GM23338 (cell line): ENCODE measurements around the gene RNASET2. TPM values are rescaled to one million over a fixed set of nuclear protein-coding genes. Genes with fewer than 3 reads are reported as not detected.

ENCODE experiments used
- ATAC-seq: fragments of 200-7000 bp; cut with Tn5 transposase; 3 replicates; pipeline ENCODE4 v1.9.1; 2020
- DNase-seq: peaks from one replicate; pipeline ENCODE4 v3.0.0-alpha.2; 2015; ENCODE audit warnings: low spot score
- H2AFZ ChIP-seq: fragments of 200-600 bp; sonication (generic); 2 replicates; pipeline ENCODE4 v1.8.0; 2016; ENCODE audit warnings: antibody characterized with exemption, mild to moderate bottlenecking, moderate library complexity
- H3F3A ChIP-seq: fragments of 200-600 bp; sonication (generic); replicated peaks from 2 replicates; pipeline ENCODE4 v1.8.0; 2017; ENCODE audit warnings: antibody characterized with exemption, mixed run types, low read depth
- H3K27ac ChIP-seq: fragments of 200-600 bp; sonication (generic); 2 replicates; pipeline ENCODE4 v1.6.1; 2016; ENCODE audit warnings: low read depth
- H3K27me3 ChIP-seq: fragments of 200-600 bp; sonication (generic); 2 replicates; pipeline ENCODE4 v1.8.0; 2016; ENCODE audit warnings: mild to moderate bottlenecking, mixed run types, moderate library complexity; ENCODE audit not compliant: insufficient read depth
- H3K36me3 ChIP-seq: fragments of 200-600 bp; sonication (generic); 2 replicates; pipeline ENCODE4 v1.8.0; 2016; ENCODE audit warnings: mild to moderate bottlenecking; ENCODE audit not compliant: insufficient read depth
- H3K4me1 ChIP-seq: fragments of 200-600 bp; sonication (generic); 2 replicates; pipeline ENCODE4 v1.8.0; 2016; ENCODE audit warnings: mild to moderate bottlenecking, moderate library complexity; ENCODE audit not compliant: insufficient read depth
- H3K4me2 ChIP-seq: fragments of 200-600 bp; sonication (generic); 2 replicates; pipeline ENCODE4 v1.7.1; 2017; ENCODE audit warnings: mixed run types
- H3K4me3 ChIP-seq: fragments of 200-600 bp; sonication (generic); 2 replicates; pipeline ENCODE4 v1.6.1; 2016; ENCODE audit warnings: mixed run types
- H3K79me2 ChIP-seq: fragments of 200-600 bp; sonication (generic); replicated peaks from 2 replicates; pipeline ENCODE4 v1.8.0; 2017; ENCODE audit warnings: mild to moderate bottlenecking; ENCODE audit not compliant: insufficient read depth
- H3K9me2 ChIP-seq: fragments of 200-600 bp; sonication (generic); 2 replicates; pipeline ENCODE4 v1.8.0; 2017; ENCODE audit not compliant: insufficient read depth
- H4K20me1 ChIP-seq: fragments of 200-600 bp; sonication (generic); replicated peaks from 2 replicates; pipeline ENCODE4 v1.8.0; 2017; ENCODE audit warnings: mild to moderate bottlenecking; ENCODE audit not compliant: insufficient read depth
- H3K27ac Mint-ChIP-seq: 2 replicates; pipeline ENCODE4 v1.8.0; 2020; ENCODE audit warnings: inconsistent platforms, mild to moderate bottlenecking, moderate library complexity, mixed read lengths
- H3K27me3 Mint-ChIP-seq: 3 replicates; pipeline ENCODE4 v1.8.0; 2022; ENCODE audit warnings: low read depth, mild to moderate bottlenecking, moderate library complexity, mixed read lengths, inconsistent platforms; ENCODE audit not compliant: insufficient read depth, poor library complexity
- H3K36me3 Mint-ChIP-seq: 3 replicates; pipeline ENCODE4 v1.8.0; 2021; ENCODE audit warnings: low read depth, mild to moderate bottlenecking, inconsistent platforms, moderate library complexity, mixed read lengths
- H3K4me1 Mint-ChIP-seq: 3 replicates; pipeline ENCODE4 v1.8.0; 2020; ENCODE audit warnings: mild to moderate bottlenecking, inconsistent platforms, mixed read lengths
- H3K4me3 Mint-ChIP-seq: 3 replicates; pipeline ENCODE4 v1.8.0; 2021; ENCODE audit warnings: moderate library complexity, mild to moderate bottlenecking, inconsistent platforms, mixed read lengths
- H3K9me3 Mint-ChIP-seq: 3 replicates; pipeline ENCODE4 v1.8.0; 2020; ENCODE audit warnings: moderate library complexity, mild to moderate bottlenecking, inconsistent platforms, mixed read lengths
- CREB1 ChIP-seq: fragments of 250-450 bp; sonication (Bioruptor Pico); IDR thresholded peaks from 2 replicates; pipeline ENCODE4 v1.5.0; 2020; ENCODE audit warnings: low read depth, mild to moderate bottlenecking, moderate library complexity
- EZH2 ChIP-seq: fragments of 200-600 bp; sonication (generic); IDR thresholded peaks from one replicate; pipeline ENCODE4 v1.8.0; 2017; ENCODE audit warnings: antibody characterized with exemption, mild to moderate bottlenecking, low read depth; ENCODE audit not compliant: unreplicated experiment
- EZH2phosphoT487 ChIP-seq: fragments of 200-600 bp; sonication (generic); IDR thresholded peaks from one replicate; pipeline ENCODE4 v1.8.1; 2018; ENCODE audit warnings: antibody characterized with exemption; ENCODE audit not compliant: unreplicated experiment
- JUNB ChIP-seq: IDR thresholded peaks from one replicate; pipeline ENCODE4 v1.6.1; 2016; ENCODE audit warnings: antibody characterized with exemption; ENCODE audit not compliant: unreplicated experiment
- NANOG ChIP-seq: IDR thresholded peaks from 2 replicates; pipeline ENCODE4 v1.6.1; 2016; ENCODE audit warnings: antibody characterized with exemption, borderline replicate concordance
- POLR2AphosphoS5 ChIP-seq: IDR thresholded peaks from 2 replicates; pipeline ENCODE4 v1.6.1; 2016; ENCODE audit warnings: antibody characterized with exemption, low read depth
- STAT1 ChIP-seq: IDR thresholded peaks from one replicate; pipeline ENCODE4 v1.6.1; 2016; ENCODE audit warnings: antibody characterized with exemption; ENCODE audit not compliant: unreplicated experiment
- ZNF114 ChIP-seq: fragments of 250-450 bp; sonication (Bioruptor Pico); IDR thresholded peaks from 2 replicates; pipeline ENCODE4 v1.5.0; 2020; ENCODE audit warnings: mild to moderate bottlenecking, moderate library complexity
- ZNF331 ChIP-seq: fragments of 250-450 bp; sonication (Bioruptor Pico); IDR thresholded peaks from 2 replicates; pipeline ENCODE4 v1.5.0; 2020; ENCODE audit warnings: low read depth, mild to moderate bottlenecking, moderate library complexity
- polyA plus RNA-seq: library from polyadenylated mRNA; unstranded; fragments of >200 nt; fragmentation: Nextera tagmentation; extraction: Ambion mirVana; gene quantifications from 2 replicates; pipeline ENCODE4 v1.2.1, GENCODE V29; 2016
- total RNA-seq: library from RNA; depleted of rRNA; stranded (reverse); fragments of >200 nt; shearing (Covaris generic); gene quantifications from 2 replicates; pipeline ENCODE4 v1.2.3, GENCODE V29; 2014
- TF ChIP-seq, protein P1 (sequence below), 2 experiments: fragments of 200-600 bp in 1 of 2; sonication (generic) in 1 of 2; conservative IDR thresholded peaks; 2 replicates each; pipeline versions ENCODE4 v1.5.1 to v1.6.1; 2016 to 2017; ENCODE audit warnings: antibody characterized with exemption in 2 of 2, low read depth in 2 of 2, mild to moderate bottlenecking in 2 of 2, moderate library complexity in 1 of 2
- TF ChIP-seq, protein P2 (sequence below): IDR thresholded peaks from one replicate; pipeline ENCODE4 v1.6.1; 2018; ENCODE audit warnings: antibody characterized with exemption; ENCODE audit not compliant: unreplicated experiment
- TF ChIP-seq, protein P3 (sequence below): fragments of 250-450 bp; sonication (Bioruptor Pico); IDR thresholded peaks from 2 replicates; pipeline ENCODE4 v1.5.0; 2020; ENCODE audit warnings: mild to moderate bottlenecking, moderate library complexity
- TF ChIP-seq, protein P4 (sequence below): IDR thresholded peaks from 2 replicates; pipeline ENCODE4 v1.6.1; 2016; ENCODE audit warnings: antibody characterized with exemption

RNASET2 gene
- total and polyA plus RNA-seq, 2 experiments from 2014 or later = 40.5 to 62.8 TPM

DNA sequence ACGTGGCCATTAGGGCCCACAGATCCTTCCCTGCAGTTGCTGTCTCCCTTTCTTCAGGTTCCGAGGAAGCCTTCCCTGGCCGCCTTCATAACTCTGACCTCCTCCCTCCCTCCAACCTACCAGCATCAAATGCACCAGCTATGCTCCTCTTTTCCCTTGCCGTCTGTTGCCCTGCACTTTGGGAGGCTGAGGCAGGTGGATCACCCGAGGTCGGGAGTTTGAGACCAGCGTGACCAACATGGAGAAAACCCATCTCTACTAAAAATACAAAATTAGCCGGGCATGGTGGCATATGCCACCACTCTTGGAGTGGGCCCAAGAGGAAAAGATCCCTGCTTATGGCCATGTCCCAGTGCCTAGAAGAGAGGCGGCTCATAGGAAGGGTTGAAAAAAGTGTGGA is 31.8 kb downstream of the RNASET2 start:
- ATAC-seq = no peak
- H3K4me3 Mint-ChIP-seq = no peak overlapping the region
- H3K79me2 ChIP-seq = no peaks in the 10 kb centered on the region
- H3K4me1 Mint-ChIP-seq = 0 out of 3 replicates have a peak, but pooled peaks cover 3% of the 10 kb centered on the region
- peaks cover 5% of the 10 kb centered on the region for H3K27me3 Mint-ChIP-seq
- H3K27ac Mint-ChIP-seq = no peak overlapping the region
- H3K36me3 Mint-ChIP-seq = no peaks in the 10 kb centered on the region; the same call in 2 of the 3 replicates
- no peak overlapping the region for H3K4me3 ChIP-seq
- H3F3A ChIP-seq = no peaks in the 10 kb centered on the region
- DNase-seq = no peak
- no peak overlapping the region for H3K4me2 ChIP-seq
- H3K4me1 ChIP-seq = no peaks in the 10 kb centered on the region
- H3K36me3 ChIP-seq = no peaks in the 10 kb centered on the region
- no peak for TF ChIP-seq EZH2phosphoT487
- TF ChIP-seq STAT1 = no peak
- no peak for TF ChIP-seq ZNF114 (CRISPR knock-in tag)
- TF ChIP-seq, protein P1, sequence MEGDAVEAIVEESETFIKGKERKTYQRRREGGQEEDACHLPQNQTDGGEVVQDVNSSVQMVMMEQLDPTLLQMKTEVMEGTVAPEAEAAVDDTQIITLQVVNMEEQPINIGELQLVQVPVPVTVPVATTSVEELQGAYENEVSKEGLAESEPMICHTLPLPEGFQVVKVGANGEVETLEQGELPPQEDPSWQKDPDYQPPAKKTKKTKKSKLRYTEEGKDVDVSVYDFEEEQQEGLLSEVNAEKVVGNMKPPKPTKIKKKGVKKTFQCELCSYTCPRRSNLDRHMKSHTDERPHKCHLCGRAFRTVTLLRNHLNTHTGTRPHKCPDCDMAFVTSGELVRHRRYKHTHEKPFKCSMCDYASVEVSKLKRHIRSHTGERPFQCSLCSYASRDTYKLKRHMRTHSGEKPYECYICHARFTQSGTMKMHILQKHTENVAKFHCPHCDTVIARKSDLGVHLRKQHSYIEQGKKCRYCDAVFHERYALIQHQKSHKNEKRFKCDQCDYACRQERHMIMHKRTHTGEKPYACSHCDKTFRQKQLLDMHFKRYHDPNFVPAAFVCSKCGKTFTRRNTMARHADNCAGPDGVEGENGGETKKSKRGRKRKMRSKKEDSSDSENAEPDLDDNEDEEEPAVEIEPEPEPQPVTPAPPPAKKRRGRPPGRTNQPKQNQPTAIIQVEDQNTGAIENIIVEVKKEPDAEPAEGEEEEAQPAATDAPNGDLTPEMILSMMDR (conservative IDR thresholded peaks at IDR 0.05; ENCODE audit: low read depth in 2 of 2) = no peak
- TF ChIP-seq, protein P2, sequence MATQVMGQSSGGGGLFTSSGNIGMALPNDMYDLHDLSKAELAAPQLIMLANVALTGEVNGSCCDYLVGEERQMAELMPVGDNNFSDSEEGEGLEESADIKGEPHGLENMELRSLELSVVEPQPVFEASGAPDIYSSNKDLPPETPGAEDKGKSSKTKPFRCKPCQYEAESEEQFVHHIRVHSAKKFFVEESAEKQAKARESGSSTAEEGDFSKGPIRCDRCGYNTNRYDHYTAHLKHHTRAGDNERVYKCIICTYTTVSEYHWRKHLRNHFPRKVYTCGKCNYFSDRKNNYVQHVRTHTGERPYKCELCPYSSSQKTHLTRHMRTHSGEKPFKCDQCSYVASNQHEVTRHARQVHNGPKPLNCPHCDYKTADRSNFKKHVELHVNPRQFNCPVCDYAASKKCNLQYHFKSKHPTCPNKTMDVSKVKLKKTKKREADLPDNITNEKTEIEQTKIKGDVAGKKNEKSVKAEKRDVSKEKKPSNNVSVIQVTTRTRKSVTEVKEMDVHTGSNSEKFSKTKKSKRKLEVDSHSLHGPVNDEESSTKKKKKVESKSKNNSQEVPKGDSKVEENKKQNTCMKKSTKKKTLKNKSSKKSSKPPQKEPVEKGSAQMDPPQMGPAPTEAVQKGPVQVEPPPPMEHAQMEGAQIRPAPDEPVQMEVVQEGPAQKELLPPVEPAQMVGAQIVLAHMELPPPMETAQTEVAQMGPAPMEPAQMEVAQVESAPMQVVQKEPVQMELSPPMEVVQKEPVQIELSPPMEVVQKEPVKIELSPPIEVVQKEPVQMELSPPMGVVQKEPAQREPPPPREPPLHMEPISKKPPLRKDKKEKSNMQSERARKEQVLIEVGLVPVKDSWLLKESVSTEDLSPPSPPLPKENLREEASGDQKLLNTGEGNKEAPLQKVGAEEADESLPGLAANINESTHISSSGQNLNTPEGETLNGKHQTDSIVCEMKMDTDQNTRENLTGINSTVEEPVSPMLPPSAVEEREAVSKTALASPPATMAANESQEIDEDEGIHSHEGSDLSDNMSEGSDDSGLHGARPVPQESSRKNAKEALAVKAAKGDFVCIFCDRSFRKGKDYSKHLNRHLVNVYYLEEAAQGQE = no peak
- TF ChIP-seq, protein P3, sequence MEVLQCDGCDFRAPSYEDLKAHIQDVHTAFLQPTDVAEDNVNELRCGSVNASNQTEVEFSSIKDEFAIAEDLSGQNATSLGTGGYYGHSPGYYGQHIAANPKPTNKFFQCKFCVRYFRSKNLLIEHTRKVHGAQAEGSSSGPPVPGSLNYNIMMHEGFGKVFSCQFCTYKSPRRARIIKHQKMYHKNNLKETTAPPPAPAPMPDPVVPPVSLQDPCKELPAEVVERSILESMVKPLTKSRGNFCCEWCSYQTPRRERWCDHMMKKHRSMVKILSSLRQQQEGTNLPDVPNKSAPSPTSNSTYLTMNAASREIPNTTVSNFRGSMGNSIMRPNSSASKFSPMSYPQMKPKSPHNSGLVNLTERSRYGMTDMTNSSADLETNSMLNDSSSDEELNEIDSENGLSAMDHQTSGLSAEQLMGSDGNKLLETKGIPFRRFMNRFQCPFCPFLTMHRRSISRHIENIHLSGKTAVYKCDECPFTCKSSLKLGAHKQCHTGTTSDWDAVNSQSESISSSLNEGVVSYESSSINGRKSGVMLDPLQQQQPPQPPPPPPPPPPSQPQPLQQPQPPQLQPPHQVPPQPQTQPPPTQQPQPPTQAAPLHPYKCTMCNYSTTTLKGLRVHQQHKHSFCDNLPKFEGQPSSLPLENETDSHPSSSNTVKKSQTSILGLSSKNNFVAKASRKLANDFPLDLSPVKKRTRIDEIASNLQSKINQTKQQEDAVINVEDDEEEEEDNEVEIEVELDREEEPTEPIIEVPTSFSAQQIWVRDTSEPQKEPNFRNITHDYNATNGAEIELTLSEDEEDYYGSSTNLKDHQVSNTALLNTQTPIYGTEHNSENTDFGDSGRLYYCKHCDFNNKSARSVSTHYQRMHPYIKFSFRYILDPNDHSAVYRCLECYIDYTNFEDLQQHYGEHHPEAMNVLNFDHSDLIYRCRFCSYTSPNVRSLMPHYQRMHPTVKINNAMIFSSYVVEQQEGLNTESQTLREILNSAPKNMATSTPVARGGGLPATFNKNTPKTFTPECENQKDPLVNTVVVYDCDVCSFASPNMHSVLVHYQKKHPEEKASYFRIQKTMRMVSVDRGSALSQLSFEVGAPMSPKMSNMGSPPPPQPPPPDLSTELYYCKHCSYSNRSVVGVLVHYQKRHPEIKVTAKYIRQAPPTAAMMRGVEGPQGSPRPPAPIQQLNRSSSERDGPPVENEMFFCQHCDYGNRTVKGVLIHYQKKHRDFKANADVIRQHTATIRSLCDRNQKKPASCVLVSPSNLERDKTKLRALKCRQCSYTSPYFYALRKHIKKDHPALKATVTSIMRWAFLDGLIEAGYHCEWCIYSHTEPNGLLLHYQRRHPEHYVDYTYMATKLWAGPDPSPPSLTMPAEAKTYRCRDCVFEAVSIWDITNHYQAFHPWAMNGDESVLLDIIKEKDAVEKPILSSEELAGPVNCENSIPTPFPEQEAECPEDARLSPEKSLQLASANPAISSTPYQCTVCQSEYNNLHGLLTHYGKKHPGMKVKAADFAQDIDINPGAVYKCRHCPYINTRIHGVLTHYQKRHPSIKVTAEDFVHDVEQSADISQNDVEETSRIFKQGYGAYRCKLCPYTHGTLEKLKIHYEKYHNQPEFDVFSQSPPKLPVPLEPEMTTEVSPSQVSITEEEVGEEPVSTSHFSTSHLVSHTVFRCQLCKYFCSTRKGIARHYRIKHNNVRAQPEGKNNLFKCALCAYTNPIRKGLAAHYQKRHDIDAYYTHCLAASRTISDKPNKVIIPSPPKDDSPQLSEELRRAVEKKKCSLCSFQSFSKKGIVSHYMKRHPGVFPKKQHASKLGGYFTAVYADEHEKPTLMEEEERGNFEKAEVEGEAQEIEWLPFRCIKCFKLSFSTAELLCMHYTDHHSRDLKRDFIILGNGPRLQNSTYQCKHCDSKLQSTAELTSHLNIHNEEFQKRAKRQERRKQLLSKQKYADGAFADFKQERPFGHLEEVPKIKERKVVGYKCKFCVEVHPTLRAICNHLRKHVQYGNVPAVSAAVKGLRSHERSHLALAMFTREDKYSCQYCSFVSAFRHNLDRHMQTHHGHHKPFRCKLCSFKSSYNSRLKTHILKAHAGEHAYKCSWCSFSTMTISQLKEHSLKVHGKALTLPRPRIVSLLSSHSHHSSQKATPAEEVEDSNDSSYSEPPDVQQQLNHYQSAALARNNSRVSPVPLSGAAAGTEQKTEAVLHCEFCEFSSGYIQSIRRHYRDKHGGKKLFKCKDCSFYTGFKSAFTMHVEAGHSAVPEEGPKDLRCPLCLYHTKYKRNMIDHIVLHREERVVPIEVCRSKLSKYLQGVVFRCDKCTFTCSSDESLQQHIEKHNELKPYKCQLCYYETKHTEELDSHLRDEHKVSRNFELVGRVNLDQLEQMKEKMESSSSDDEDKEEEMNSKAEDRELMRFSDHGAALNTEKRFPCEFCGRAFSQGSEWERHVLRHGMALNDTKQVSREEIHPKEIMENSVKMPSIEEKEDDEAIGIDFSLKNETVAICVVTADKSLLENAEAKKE (CRISPR knock-in tag) = no peak
- TF ChIP-seq EZH2 = no peak
- TF ChIP-seq POLR2AphosphoS5 = no peak
- TF ChIP-seq NANOG = no peak
- TF ChIP-seq CREB1 (CRISPR knock-in tag) = no peak
- TF ChIP-seq, protein P4, sequence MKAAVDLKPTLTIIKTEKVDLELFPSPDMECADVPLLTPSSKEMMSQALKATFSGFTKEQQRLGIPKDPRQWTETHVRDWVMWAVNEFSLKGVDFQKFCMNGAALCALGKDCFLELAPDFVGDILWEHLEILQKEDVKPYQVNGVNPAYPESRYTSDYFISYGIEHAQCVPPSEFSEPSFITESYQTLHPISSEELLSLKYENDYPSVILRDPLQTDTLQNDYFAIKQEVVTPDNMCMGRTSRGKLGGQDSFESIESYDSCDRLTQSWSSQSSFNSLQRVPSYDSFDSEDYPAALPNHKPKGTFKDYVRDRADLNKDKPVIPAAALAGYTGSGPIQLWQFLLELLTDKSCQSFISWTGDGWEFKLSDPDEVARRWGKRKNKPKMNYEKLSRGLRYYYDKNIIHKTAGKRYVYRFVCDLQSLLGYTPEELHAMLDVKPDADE = no peak
- TF ChIP-seq ZNF331 (CRISPR knock-in tag) = no peak
- TF ChIP-seq JUNB = no peak
- no peak overlapping the region for H3K27ac ChIP-seq
- no peaks in the 10 kb centered on the region for H4K20me1 ChIP-seq
- H2AFZ ChIP-seq = no peak overlapping the region
- no peaks in the 10 kb centered on the region for H3K27me3 ChIP-seq
- H3K9me2 ChIP-seq = no peaks in the 10 kb centered on the region
- H3K9me3 Mint-ChIP-seq = no peaks in the 10 kb centered on the region
